GM18907 (cell line): ENCODE data around the gene ASIC2.

ENCODE experiments used
- ATAC-seq: cut with Tn5 transposase; IDR thresholded peaks from one replicate; pipeline ENCODE4 v1.9.1; 2021; ENCODE audit warnings: mild to moderate bottlenecking, moderate library complexity; ENCODE audit not compliant: unreplicated experiment

Gene ASIC2

GRCh38 chr17:33080091-33080490, 213.0 kb downstream of the ASIC2 start:
- no peak for ATAC-seq

GRCh38 chr17:33079201-33079600, 213.9 kb downstream of the ASIC2 start:
- no peak for ATAC-seq

- no peak for ATAC-seq
Measured at GRCh38 chr17:33076979-33077378, 216.1 kb downstream of the ASIC2 start.

GRCh38 chr17:33073416-33073815, 219.7 kb downstream of the ASIC2 start:
- ATAC-seq = no peak

- no peak for ATAC-seq
Measured at GRCh38 chr17:33072421-33073161, 220.5 kb downstream of the ASIC2 start.

- ATAC-seq = no peak
Measured at GRCh38 chr17:33071656-33072055, 221.4 kb downstream of the ASIC2 start.

GRCh38 chr17:33057564-33057963, 235.5 kb downstream of the ASIC2 start:
- ATAC-seq = no peak

GRCh38 chr17:33056399-33057146, 236.5 kb downstream of the ASIC2 start:
- no peak for ATAC-seq

GRCh38 chr17:33055746-33056145, 237.3 kb downstream of the ASIC2 start:
- no peak for ATAC-seq

- ATAC-seq = no peak
Measured at GRCh38 chr17:33055171-33055611, 237.9 kb downstream of the ASIC2 start.

- ATAC-seq = no peak
Measured at GRCh38 chr17:33054412-33054811, 238.7 kb downstream of the ASIC2 start.

- ATAC-seq = no peak
Measured at GRCh38 chr17:33053676-33054075, 239.4 kb downstream of the ASIC2 start.

- no peak for ATAC-seq
Measured at GRCh38 chr17:33052856-33053255, 240.2 kb downstream of the ASIC2 start.

GRCh38 chr17:33050611-33051140, 242.4 kb downstream of the ASIC2 start:
- no peak for ATAC-seq

- ATAC-seq = no peak
Measured at GRCh38 chr17:33049781-33050414, 243.2 kb downstream of the ASIC2 start.

GRCh38 chr17:33046361-33047255, 246.5 kb downstream of the ASIC2 start:
- no peak for ATAC-seq

- no peak for ATAC-seq
Measured at GRCh38 chr17:33045216-33045615, 247.9 kb downstream of the ASIC2 start.

- no peak for ATAC-seq
Measured at GRCh38 chr17:33044771-33045170, 248.3 kb downstream of the ASIC2 start.

- ATAC-seq = no peak
Measured at GRCh38 chr17:33040461-33040860, 252.6 kb downstream of the ASIC2 start.

GRCh38 chr17:33039874-33040273, 253.2 kb downstream of the ASIC2 start:
- ATAC-seq = no peak

- no peak for ATAC-seq
Measured at GRCh38 chr17:33038740-33039139, 254.4 kb downstream of the ASIC2 start.
